Mesendoderm (in vitro differentiated cells): ENCODE data around the gene C8G.

Experiments used
- DNase-seq: peaks from one replicate; pipeline ENCODE4 v3.0.0; 2013
- H2AK5ac ChIP-seq: 2 replicates; pipeline ENCODE4 v1.6.1; 2013; ENCODE audit warnings: low read length, inconsistent platforms
- H2BK120ac ChIP-seq: 2 replicates; pipeline ENCODE4 v1.6.1; 2013; ENCODE audit warnings: low read depth, mild to moderate bottlenecking, low read length, moderate library complexity, mixed read lengths
- H2BK15ac ChIP-seq: replicated peaks from 2 replicates; pipeline ENCODE4 v1.6.1; 2013; ENCODE audit warnings: low read depth, mild to moderate bottlenecking, moderate library complexity
- H2BK5ac ChIP-seq: 2 replicates; pipeline ENCODE4 v1.6.1; 2013; ENCODE audit warnings: low read length, inconsistent platforms
- H3K18ac ChIP-seq: 2 replicates; pipeline ENCODE4 v1.6.1; 2013; ENCODE audit warnings: mild to moderate bottlenecking, low read length, mixed read lengths
- H3K23ac ChIP-seq: one replicate; pipeline ENCODE4 v1.6.1; 2013; ENCODE audit warnings: low read length
- H3K27ac ChIP-seq: 2 replicates; pipeline ENCODE4 v1.5.1; 2013; ENCODE audit warnings: low read depth, mild to moderate bottlenecking, inconsistent platforms, low read length, moderate library complexity
- H3K27me3 ChIP-seq: 2 replicates; pipeline ENCODE4 v1.6.1; 2013; ENCODE audit warnings: low read length, control low read depth, mild to moderate bottlenecking, inconsistent platforms; ENCODE audit not compliant: insufficient read depth, poor library complexity
- H3K36me3 ChIP-seq: 2 replicates; pipeline ENCODE4 v1.6.1; 2013; ENCODE audit warnings: low read length, inconsistent platforms; ENCODE audit not compliant: control insufficient read depth, insufficient read depth
- H3K4ac ChIP-seq: one replicate; pipeline ENCODE4 v1.6.1; 2013; ENCODE audit warnings: low read depth, mild to moderate bottlenecking, low read length, moderate library complexity
- H3K4me1 ChIP-seq: 2 replicates; pipeline ENCODE4 v1.6.1; 2013; ENCODE audit warnings: low read depth, low read length, inconsistent platforms; ENCODE audit not compliant: control insufficient read depth
- H3K4me2 ChIP-seq: 2 replicates; pipeline ENCODE4 v1.6.1; 2013; ENCODE audit warnings: low read length
- H3K4me3 ChIP-seq: 2 replicates; pipeline ENCODE4 v1.5.1; 2013; ENCODE audit warnings: mild to moderate bottlenecking, low read length
- H3K56ac ChIP-seq: one replicate; pipeline ENCODE4 v1.6.1; 2013; ENCODE audit warnings: low read length
- H3K79me1 ChIP-seq: 2 replicates; pipeline ENCODE4 v1.6.1; 2013; ENCODE audit warnings: low read length, inconsistent platforms
- H3K79me2 ChIP-seq: 2 replicates; pipeline ENCODE4 v1.6.1; 2013; ENCODE audit warnings: mild to moderate bottlenecking, low read length; ENCODE audit not compliant: control insufficient read depth, insufficient read depth
- H3K9ac ChIP-seq: 2 replicates; pipeline ENCODE4 v1.6.1; 2013; ENCODE audit warnings: low read length, inconsistent platforms
- H4K5ac ChIP-seq: one replicate; pipeline ENCODE4 v1.6.1; 2013; ENCODE audit warnings: low read length
- H4K8ac ChIP-seq: one replicate; pipeline ENCODE4 v1.6.1; 2013; ENCODE audit warnings: low read depth, mild to moderate bottlenecking, control low read depth, low read length, moderate library complexity
- WGBS: extraction: QIAGEN DNeasy Blood & Tissue Kit; methylation state at CpG from one replicate; pipeline ENCODE4 v1.1.7; 2013; ENCODE audit warnings: low lambda C conversion rate, missing lambda C conversion rate; ENCODE audit not compliant: insufficient coverage; ENCODE audit errors: extremely low coverage; 5-methylcytosine and 5-hydroxymethylcytosine counted together

The C8G gene

GRCh38 chr9:136921718-136922117, 23.3 kb upstream of the C8G start:
- no peak overlapping the region for H3K56ac ChIP-seq
- no peak overlapping the region for H3K4me3 ChIP-seq
- H3K79me2 ChIP-seq: no peaks in the 10 kb centered on the region
- H3K36me3 ChIP-seq: peaks cover 6% of the 10 kb centered on the region
- no peaks in the 10 kb centered on the region for H3K27me3 ChIP-seq
- no peak overlapping the region for H3K4me2 ChIP-seq
- no peak overlapping the region for H3K23ac ChIP-seq
- H2BK5ac ChIP-seq: no peak overlapping the region
- H4K8ac ChIP-seq: no peak overlapping the region
- H3K27ac ChIP-seq: no peak overlapping the region
- no peak overlapping the region for H3K9ac ChIP-seq
- WGBS: no CpG with 5 or more reads among the region's 10 CpGs
- H3K4ac ChIP-seq: no peak overlapping the region
- H2BK15ac ChIP-seq: no peak overlapping the region
- H3K4me1 ChIP-seq: no peaks in the 10 kb centered on the region
- H2AK5ac ChIP-seq: no peak overlapping the region
- H3K79me1 ChIP-seq: no peaks in the 10 kb centered on the region
- H2BK120ac ChIP-seq: no peak overlapping the region
- no peak for DNase-seq
- H3K18ac ChIP-seq: no peak overlapping the region
- H4K5ac ChIP-seq: no peak overlapping the region

GRCh38 chr9:136922540-136922939, 22.5 kb upstream of the C8G start:
- Histone ChIP-seq H3K79me2 (no peaks in the 10 kb centered on the region), H2BK120ac (no peak overlapping the region), H2BK15ac (no peak overlapping the region), H2BK5ac (no peak overlapping the region), H3K4me1 (no peaks in the 10 kb centered on the region), H2AK5ac (no peak overlapping the region), H4K8ac (no peak overlapping the region), H4K5ac (no peak overlapping the region), H3K27ac (no peak overlapping the region), H3K36me3 (peaks cover 6% of the 10 kb centered on the region), H3K9ac (no peak overlapping the region), H3K4me3 (no peak overlapping the region), H3K4ac (no peak overlapping the region), H3K4me2 (no peak overlapping the region), H3K23ac (no peak overlapping the region), H3K18ac (no peak overlapping the region), H3K79me1 (no peaks in the 10 kb centered on the region), H3K56ac (no peak overlapping the region), H3K27me3 (no peaks in the 10 kb centered on the region)
- DNase-seq: no peak
- no CpG with 5 or more reads among the region's 19 CpGs for WGBS

GRCh38 chr9:136923881-136924280, 21.2 kb upstream of the C8G start:
- Histone ChIP-seq H3K23ac (no peak overlapping the region), H3K27ac (no peak overlapping the region), H3K4me1 (no peaks in the 10 kb centered on the region), H3K79me1 (no peaks in the 10 kb centered on the region), H3K4me3 (no peak overlapping the region), H3K4me2 (no peak overlapping the region), H3K18ac (no peak overlapping the region), H2AK5ac (no peak overlapping the region), H3K56ac (no peak overlapping the region), H4K8ac (no peak overlapping the region), H3K4ac (no peak overlapping the region), H3K27me3 (no peaks in the 10 kb centered on the region), H3K9ac (no peak overlapping the region), H3K36me3 (peaks cover 9% of the 10 kb centered on the region), H2BK120ac (no peak overlapping the region), H4K5ac (no peak overlapping the region), H3K79me2 (no peaks in the 10 kb centered on the region), H2BK15ac (no peak overlapping the region), H2BK5ac (no peak overlapping the region)
- WGBS: no CpG with 5 or more reads among the region's 19 CpGs
- no peak for DNase-seq

GRCh38 chr9:136925414-136926153, 19.5 kb upstream of the C8G start:
- Histone ChIP-seq H3K56ac (no peak overlapping the region), H3K4me1 (no peaks in the 10 kb centered on the region), H2AK5ac (no peak overlapping the region), H3K36me3 (peaks cover 7% of the 10 kb centered on the region), H3K4me2 (no peak overlapping the region), H3K9ac (no peak overlapping the region), H4K5ac (no peak overlapping the region), H3K79me1 (no peaks in the 10 kb centered on the region), H3K4ac (no peak overlapping the region), H2BK5ac (no peak overlapping the region), H2BK120ac (no peak overlapping the region), H3K27me3 (no peaks in the 10 kb centered on the region), H2BK15ac (no peak overlapping the region), H4K8ac (no peak overlapping the region), H3K4me3 (no peak overlapping the region), H3K23ac (no peak overlapping the region), H3K18ac (no peak overlapping the region), H3K27ac (no peak overlapping the region), H3K79me2 (no peaks in the 10 kb centered on the region)
- no CpG with 5 or more reads among the region's 33 CpGs for WGBS
- no peak for DNase-seq

- no peak overlapping the region for H3K9ac ChIP-seq
- no peak overlapping the region for H3K23ac ChIP-seq
- no peak overlapping the region for H3K4ac ChIP-seq
- H3K4me2 ChIP-seq: no peak overlapping the region
- no peak overlapping the region for H2AK5ac ChIP-seq
- no peak overlapping the region for H2BK5ac ChIP-seq
- no peak overlapping the region for H2BK15ac ChIP-seq
- DNase-seq: no peak
- no CpG with 5 or more reads among the region's 9 CpGs for WGBS
- no peak overlapping the region for H3K27ac ChIP-seq
- no peak overlapping the region for H2BK120ac ChIP-seq
- peaks cover 6% of the 10 kb centered on the region for H3K36me3 ChIP-seq
- no peak overlapping the region for H3K4me3 ChIP-seq
- no peak overlapping the region for H3K18ac ChIP-seq
- H4K5ac ChIP-seq: no peak overlapping the region
- H4K8ac ChIP-seq: no peak overlapping the region
- no peak overlapping the region for H3K56ac ChIP-seq
- no peaks in the 10 kb centered on the region for H3K27me3 ChIP-seq
- H3K4me1 ChIP-seq: no peaks in the 10 kb centered on the region
- no peaks in the 10 kb centered on the region for H3K79me2 ChIP-seq
- no peaks in the 10 kb centered on the region for H3K79me1 ChIP-seq
Measured at GRCh38 chr9:136926154-136926704, 18.8 kb upstream of the C8G start.

GRCh38 chr9:136926749-136927148, 18.3 kb upstream of the C8G start:
- H4K5ac ChIP-seq: no peak overlapping the region
- H3K27me3 ChIP-seq: no peaks in the 10 kb centered on the region
- H3K4me3 ChIP-seq: no peak overlapping the region
- no peaks in the 10 kb centered on the region for H3K79me2 ChIP-seq
- DNase-seq: no peak
- H2BK120ac ChIP-seq: no peak overlapping the region
- peaks cover 6% of the 10 kb centered on the region for H3K36me3 ChIP-seq
- no peak overlapping the region for H3K4me2 ChIP-seq
- H3K9ac ChIP-seq: no peak overlapping the region
- no peak overlapping the region for H2AK5ac ChIP-seq
- no peaks in the 10 kb centered on the region for H3K79me1 ChIP-seq
- H3K4me1 ChIP-seq: no peaks in the 10 kb centered on the region
- H2BK15ac ChIP-seq: no peak overlapping the region
- no CpG with 5 or more reads among the region's 13 CpGs for WGBS
- no peak overlapping the region for H3K18ac ChIP-seq
- H2BK5ac ChIP-seq: no peak overlapping the region
- H3K4ac ChIP-seq: no peak overlapping the region
- no peak overlapping the region for H3K56ac ChIP-seq
- H3K27ac ChIP-seq: no peak overlapping the region
- no peak overlapping the region for H4K8ac ChIP-seq
- H3K23ac ChIP-seq: no peak overlapping the region
